ENCODE data around the gene C16orf92.

The C16orf92 gene

GRCh38 chr16:30030011-30030685, 7.2 kb downstream of the C16orf92 start:
- Histone ChIP-seq H3K27me3 (peaks cover 0 to 98% of the 10 kb centered on the region in 2 donors), H3K27ac (no peak overlapping the region), H3K36me3 (no peaks in the 10 kb centered on the region), H3K4me3 (no peak overlapping the region), H3K4me1 (peaks cover 0 to 17% (median 10%) of the 10 kb centered on the region in 4 donors), H3K9me3 (no peaks in the 10 kb centered on the region)
- no peak for DNase-seq
- intact Hi-C loops (cut with DNase I; ENCODE audit: low total_unique reads), result no loop called here
- TF ChIP-seq, protein P1, sequence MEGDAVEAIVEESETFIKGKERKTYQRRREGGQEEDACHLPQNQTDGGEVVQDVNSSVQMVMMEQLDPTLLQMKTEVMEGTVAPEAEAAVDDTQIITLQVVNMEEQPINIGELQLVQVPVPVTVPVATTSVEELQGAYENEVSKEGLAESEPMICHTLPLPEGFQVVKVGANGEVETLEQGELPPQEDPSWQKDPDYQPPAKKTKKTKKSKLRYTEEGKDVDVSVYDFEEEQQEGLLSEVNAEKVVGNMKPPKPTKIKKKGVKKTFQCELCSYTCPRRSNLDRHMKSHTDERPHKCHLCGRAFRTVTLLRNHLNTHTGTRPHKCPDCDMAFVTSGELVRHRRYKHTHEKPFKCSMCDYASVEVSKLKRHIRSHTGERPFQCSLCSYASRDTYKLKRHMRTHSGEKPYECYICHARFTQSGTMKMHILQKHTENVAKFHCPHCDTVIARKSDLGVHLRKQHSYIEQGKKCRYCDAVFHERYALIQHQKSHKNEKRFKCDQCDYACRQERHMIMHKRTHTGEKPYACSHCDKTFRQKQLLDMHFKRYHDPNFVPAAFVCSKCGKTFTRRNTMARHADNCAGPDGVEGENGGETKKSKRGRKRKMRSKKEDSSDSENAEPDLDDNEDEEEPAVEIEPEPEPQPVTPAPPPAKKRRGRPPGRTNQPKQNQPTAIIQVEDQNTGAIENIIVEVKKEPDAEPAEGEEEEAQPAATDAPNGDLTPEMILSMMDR (IDR thresholded peaks at IDR 0.05), result no peak

GRCh38 chr16:30030841-30031413, 7.9 kb downstream of the C16orf92 start, which contains the start of gene TLCD3B:
Gene TLCD3B (minus strand): TSS chr16:30031271. CDS start chr16:30030527, 744 bp downstream.
- peaks cover 0 to 98% of the 10 kb centered on the region in 2 donors for H3K27me3 ChIP-seq

DNA sequence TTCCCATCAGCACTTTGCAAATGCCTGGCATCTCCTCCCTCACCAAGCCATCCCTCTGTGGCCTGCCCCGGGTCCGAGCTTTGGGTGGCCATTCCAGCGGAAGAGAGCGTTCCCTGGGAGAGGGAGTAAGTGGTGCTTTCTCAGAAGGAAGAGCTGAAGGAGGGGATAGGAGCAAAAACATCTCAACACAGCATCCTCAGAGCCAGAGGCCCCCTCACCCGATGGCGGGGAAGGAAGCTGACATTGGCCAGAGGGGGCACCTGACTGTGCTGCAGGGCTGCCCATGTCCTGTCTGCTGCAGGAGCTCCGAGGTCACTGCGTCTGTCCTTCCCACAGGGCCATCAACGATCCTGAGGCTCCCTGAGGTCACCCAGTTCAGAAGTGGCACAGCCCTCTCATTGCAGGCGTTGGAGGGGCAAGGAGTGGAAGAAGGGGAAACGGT, 8.5 kb downstream of the C16orf92 start:
- Histone ChIP-seq H3K27ac (no peak overlapping the region), H3K36me3 (no peaks in the 10 kb centered on the region), H3K27me3 (peaks cover 0 to 97% of the 10 kb centered on the region in 2 donors), H3K4me1 (peaks cover 0 to 17% (median 10%) of the 10 kb centered on the region in 4 donors), H3K9me3 (no peaks in the 10 kb centered on the region), H3K4me3 (no peak overlapping the region)
- TF ChIP-seq, protein P1 (IDR thresholded peaks at IDR 0.05), result no peak
- intact Hi-C loops (cut with DNase I; ENCODE audit: low total_unique reads), result no loop called here
- no peak for DNase-seq

More at GRCh38 chr16:30030841-30031413, 7.9 kb downstream of the C16orf92 start, which contains the start of gene TLCD3B:
- TF ChIP-seq, protein P1 (IDR thresholded peaks at IDR 0.05), result no peak
- Histone ChIP-seq H3K9me3 (no peaks in the 10 kb centered on the region), H3K4me3 (no peak within 1 kb of the TSS), H3K27ac (no peak within 1 kb of the TSS), H3K36me3 (no peaks in the 10 kb centered on the region), H3K4me1 (peaks cover 0 to 17% (median 10%) of the 10 kb centered on the region in 4 donors)
- intact Hi-C loops (cut with DNase I; ENCODE audit: low total_unique reads), result no loop called here
- DNase-seq, result no peak

DNA sequence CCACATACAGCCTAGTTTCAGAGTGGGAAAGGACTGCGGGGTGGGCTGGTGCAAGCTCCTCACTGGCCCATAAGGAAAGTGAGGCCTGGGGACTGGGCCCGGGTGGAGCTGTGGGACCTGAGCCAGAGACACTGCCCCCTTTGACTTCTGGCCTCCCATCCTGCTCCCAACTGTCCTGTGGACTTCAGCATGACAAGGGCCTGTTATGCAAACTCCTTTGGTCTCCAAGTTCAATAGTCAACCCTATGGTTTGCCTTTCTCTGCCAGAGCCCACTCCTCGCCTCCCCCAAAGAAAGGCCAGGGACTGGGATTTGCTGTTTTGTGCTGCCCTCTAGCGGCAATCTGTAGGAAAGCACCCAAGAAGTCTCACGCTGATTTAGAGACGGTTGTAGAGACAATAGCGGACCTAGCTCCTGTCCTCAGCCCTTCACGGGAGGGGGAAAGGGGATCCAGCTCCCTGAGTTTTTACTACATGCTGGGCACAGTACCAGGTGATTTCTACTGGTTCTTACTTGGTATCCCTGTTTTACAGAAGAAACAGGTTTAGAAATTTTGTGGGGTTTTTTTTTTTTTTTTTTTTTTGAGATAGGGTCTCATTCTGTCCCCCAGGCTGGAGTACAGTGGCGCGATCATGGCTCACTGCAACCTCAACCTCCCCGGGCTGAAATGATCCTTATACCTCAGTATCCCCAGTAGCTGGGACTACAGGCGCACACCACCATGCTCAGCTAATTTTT, 9.3 kb downstream of the C16orf92 start:
- H3K27ac ChIP-seq, result no peak overlapping the region
- intact Hi-C loops (cut with DNase I; ENCODE audit: low total_unique reads), result no loop called here
- no peaks in the 10 kb centered on the region for H3K36me3 ChIP-seq
- peaks cover 0 to 91% of the 10 kb centered on the region in 2 donors for H3K27me3 ChIP-seq
- TF ChIP-seq, protein P1 (IDR thresholded peaks at IDR 0.05), result peak; percentile 53 to 61
- H3K4me1 ChIP-seq, result peaks cover 0 to 17% (median 10%) of the 10 kb centered on the region in 4 donors
- H3K9me3 ChIP-seq, result no peaks in the 10 kb centered on the region
- no peak overlapping the region for H3K4me3 ChIP-seq
- DNase-seq, result no peak

- H3K27me3 ChIP-seq, result peaks cover 0 to 81% of the 10 kb centered on the region in 2 donors
- DNase-seq, result no peak
- TF ChIP-seq, protein P1 (IDR thresholded peaks at IDR 0.05), result no peak
- H3K9me3 ChIP-seq, result no peaks in the 10 kb centered on the region
- no peak overlapping the region for H3K27ac ChIP-seq
- intact Hi-C loops (cut with DNase I; ENCODE audit: low total_unique reads), result no loop called here
- H3K4me1 ChIP-seq, result peaks cover 0 to 17% (median 10%) of the 10 kb centered on the region in 4 donors
- no peaks in the 10 kb centered on the region for H3K36me3 ChIP-seq
- no peak overlapping the region for H3K4me3 ChIP-seq
Observed at GRCh38 chr16:30033270-30033669, 10.3 kb downstream of the C16orf92 start.
